GM18505 (cell line): ENCODE results near the gene EVC.

Source experiments
- ATAC-seq: cut with Tn5 transposase; IDR thresholded peaks from one replicate; pipeline ENCODE4 v1.9.1; 2021; ENCODE audit not compliant: unreplicated experiment
- POLR2A ChIP-seq: IDR thresholded peaks from 4 replicates; pipeline ENCODE4 v1.6.1; 2011; ENCODE audit warnings: borderline replicate concordance; ENCODE audit not compliant: insufficient read depth, insufficient read length; ENCODE audit errors: extremely low read depth

EVC gene

GRCh38 chr4:5787311-5787710 is 76.3 kb downstream of the EVC start:
- no peak for TF ChIP-seq POLR2A
- no peak for ATAC-seq

DNA sequence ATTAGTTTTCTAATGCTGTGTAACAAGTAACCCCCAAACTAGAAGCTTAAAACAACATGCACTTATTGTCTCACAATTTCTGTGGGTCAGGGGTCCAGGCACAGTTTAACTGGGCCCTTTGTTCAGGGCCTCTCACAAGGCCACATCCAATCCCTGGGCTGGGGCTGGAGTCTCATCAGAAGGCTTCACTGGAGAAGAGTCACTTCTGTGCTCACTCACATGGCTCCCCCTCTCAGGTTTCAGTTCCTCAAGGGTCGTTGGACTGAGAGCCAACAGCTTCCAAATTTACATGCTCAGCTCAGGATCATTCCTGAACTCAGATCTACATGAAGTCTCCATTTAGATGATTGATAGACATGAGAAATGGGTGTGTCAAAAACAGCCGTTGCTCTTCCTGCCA is 77.1 kb downstream of the EVC start:
- TF ChIP-seq POLR2A = no peak
- no peak for ATAC-seq

DNA sequence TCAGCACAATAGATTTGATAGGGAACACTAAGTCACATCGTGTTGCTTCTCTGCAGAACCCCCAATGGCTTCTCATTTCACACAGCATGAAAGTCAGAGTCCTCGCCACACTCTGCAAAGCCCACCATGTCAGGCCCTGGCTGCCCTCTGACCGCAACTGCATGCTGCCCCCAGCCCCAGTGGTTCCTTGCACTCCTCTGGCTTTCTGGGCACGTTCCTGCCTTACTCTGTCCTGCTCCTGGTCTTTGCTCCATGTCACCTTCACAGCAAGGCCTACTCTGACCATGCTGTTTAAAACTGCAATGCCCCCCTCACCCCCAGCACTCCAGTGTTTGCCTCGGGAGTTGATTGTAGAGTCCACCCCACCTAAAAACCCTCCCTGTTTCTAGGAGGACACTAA is 78.1 kb downstream of the EVC start:
- no peak for TF ChIP-seq POLR2A
- no peak for ATAC-seq

GRCh38 chr4:5790546-5790857 is 79.5 kb downstream of the EVC start:
- ATAC-seq = no peak
- TF ChIP-seq POLR2A = no peak

DNA sequence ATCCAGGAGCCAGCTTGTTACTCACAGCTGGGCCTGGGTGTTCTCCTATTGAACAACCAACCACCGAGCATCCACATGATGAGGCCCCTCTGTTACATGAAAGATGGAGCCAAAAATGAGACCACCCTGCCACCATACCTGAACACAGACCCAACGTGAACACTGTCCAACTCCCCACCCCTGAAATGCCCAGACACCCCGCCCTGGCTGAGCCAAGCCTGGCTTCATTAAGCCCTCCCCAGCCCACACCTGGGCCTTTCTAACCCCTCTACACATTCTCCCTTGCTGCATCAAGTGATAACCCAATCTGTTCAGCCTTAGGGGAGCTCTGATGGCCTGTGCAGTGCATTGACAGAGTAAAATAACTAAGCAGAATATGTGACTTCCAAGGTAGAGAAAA is 80.7 kb downstream of the EVC start:
- no peak for TF ChIP-seq POLR2A
- ATAC-seq = no peak

DNA sequence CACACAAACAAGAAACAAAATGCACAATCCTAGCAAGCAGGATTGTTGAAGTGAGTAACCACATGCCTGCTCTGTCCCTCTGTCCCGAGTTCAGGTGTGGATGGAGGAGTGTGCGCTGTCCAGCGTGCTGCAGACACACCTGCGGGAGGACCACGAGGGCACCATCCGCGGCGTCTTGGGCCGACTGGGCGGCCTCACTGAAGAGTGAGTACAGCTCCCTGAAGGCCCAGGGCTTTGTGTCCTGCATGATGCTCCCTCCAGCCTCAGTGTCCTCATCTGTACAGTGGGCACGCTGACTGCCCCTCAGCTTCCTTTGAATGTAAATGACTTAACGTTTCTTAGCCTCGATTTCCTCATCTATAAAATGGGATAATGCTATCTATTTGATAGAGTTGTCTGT is 82.5 kb downstream of the EVC start:
- ATAC-seq = no peak
- no peak for TF ChIP-seq POLR2A

DNA sequence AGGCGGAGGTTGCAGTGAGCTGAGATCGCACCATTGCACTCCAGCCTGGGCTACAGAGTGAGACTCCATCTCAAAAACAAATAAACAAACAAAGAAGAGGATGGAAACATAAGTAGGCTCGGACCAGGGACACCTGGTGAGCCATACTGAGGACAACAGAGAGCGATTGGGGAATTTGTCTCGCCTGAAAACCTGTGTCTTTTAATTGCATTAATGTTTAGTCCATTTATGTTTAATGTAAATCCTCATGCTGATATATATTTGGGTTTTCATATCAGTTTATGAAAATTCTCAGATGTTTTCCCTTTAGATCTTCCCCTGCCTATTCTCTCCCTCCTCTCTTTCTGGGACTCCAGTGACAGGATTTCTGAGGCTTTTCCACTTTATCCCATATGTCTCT is 84.6 kb downstream of the EVC start:
- TF ChIP-seq POLR2A = no peak
- no peak for ATAC-seq

DNA sequence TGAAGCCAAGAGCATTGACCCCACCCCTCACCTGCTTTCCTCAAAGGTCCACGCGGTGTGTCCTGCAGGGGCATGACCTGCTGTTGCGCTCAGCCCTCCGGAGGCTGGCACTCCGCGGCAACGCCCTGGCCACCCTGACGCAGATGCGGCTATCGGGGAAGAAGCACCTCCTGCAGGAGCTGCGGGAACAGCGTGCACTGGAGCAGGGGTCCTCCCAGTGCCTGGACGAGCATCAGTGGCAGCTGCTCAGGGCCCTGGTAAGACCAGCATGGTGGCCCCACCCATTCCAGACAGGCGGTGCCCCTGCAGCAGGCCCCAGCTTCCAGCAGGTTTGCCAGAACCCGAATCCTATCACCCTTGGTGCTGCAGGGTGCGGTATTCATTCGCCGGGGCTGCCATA is 86.0 kb downstream of the EVC start:
- no peak for ATAC-seq
- no peak for TF ChIP-seq POLR2A

- TF ChIP-seq POLR2A = no peak
- ATAC-seq = no peak
Observed at GRCh38 chr4:5797866-5798265, 86.9 kb downstream of the EVC start.

- TF ChIP-seq POLR2A = no peak
- ATAC-seq = no peak
Observed at GRCh38 chr4:5798462-5798861, 87.5 kb downstream of the EVC start.

GRCh38 chr4:5798946-5799345 is 87.9 kb downstream of the EVC start:
- no peak for TF ChIP-seq POLR2A
- no peak for ATAC-seq

GRCh38 chr4:5799406-5799805 is 88.4 kb downstream of the EVC start:
- TF ChIP-seq POLR2A = no peak
- no peak for ATAC-seq

DNA sequence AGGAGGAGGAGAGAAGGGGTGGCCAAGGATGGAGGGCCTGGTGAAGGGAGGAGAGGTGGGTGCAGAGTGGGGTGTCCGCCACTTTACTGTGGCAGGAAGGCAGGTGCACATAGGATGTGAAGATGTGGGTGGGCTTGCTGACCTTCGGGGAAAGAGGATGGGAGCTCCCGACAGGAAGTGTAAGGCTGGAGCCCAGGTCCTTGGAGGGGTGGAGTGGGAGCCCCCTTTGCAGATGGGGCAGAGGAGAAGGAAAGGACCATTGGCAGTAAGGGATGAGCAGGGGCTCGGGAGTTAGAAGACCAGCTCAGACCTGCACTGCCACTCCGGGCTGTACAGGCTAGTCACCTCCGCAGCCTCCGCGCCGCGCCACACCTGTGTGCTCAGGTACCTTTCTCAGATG is 89.5 kb downstream of the EVC start:
- ATAC-seq = no peak
- TF ChIP-seq POLR2A = no peak

- no peak for TF ChIP-seq POLR2A
- ATAC-seq = no peak
Observed at GRCh38 chr4:5801696-5802095, 90.7 kb downstream of the EVC start.

- TF ChIP-seq POLR2A = no peak
- no peak for ATAC-seq
Observed at GRCh38 chr4:5802565-5802964, 91.6 kb downstream of the EVC start.
